GM12892 (cell line): Measurements from ENCODE around the gene PVR.
"Not testable (repeated sequence)": the region's sequence is repeated elsewhere in the genome, so short reads cannot be mapped to it uniquely, and the experiment has no call there.

ENCODE experiments used
- DNase-seq: peaks from one replicate; pipeline ENCODE4 v3.0.0; 2011; ENCODE audit not compliant: insufficient read length
- FAIRE-seq: peaks from 2 replicates; lab custom pipeline; 2011; peaks lifted over from hg19 to GRCh38; lab: Jason Lieb, UNC
- POLR2A ChIP-seq: IDR thresholded peaks from 2 replicates; pipeline ENCODE4 v1.6.1; 2011; ENCODE audit warnings: low read depth, low read length, control low read depth
- POLR2AphosphoS5 ChIP-seq: IDR thresholded peaks from 2 replicates; pipeline ENCODE4 v1.6.1; 2011; ENCODE audit warnings: low read depth, low read length, control low read depth
- TAF1 ChIP-seq: IDR thresholded peaks from 2 replicates; pipeline ENCODE4 v1.6.1; 2011; ENCODE audit warnings: low read depth, mild to moderate bottlenecking, control low read depth, low read length, borderline replicate concordance

The PVR gene

DNA sequence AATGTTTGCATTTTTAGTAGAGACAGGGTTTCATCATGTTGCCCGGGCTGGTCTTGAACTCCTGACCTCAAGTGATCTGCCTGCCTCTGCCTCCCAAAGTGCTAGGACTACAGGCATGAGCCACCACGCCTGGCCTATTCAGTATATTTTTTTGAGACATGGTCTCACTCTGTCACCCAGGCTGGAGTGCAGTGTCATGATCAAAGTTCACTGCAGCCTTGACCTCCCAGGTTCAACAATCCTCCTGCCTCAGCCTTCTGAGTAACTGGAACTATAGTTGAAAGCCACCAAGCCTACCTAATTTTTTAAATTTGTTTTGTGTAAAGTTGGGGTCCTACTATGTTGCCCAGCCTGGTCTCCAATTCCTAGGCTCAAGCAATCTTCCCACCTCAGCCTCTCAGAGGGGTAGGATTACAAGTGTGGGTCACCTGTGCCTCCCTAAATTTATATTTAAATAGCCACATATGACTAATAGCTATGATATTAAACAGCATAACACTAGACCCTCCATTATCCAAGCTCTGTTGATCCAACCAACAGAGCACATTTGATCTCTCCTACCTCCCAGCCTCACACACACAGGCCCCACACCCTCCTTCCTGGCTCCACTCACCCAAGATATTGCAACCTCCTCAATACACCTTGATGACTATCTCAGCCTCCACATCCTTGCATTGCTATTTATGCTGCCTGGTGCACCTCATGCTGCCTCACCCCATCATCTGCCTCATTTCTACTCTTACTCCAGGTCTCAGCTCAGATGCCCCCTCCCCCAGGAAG is 25.5 kb downstream of the PVR start:
- TF ChIP-seq POLR2AphosphoS5 (no peak), POLR2A (no peak), TAF1 (no peak)
- FAIRE-seq (no peak), DNase-seq (no peak)

DNA sequence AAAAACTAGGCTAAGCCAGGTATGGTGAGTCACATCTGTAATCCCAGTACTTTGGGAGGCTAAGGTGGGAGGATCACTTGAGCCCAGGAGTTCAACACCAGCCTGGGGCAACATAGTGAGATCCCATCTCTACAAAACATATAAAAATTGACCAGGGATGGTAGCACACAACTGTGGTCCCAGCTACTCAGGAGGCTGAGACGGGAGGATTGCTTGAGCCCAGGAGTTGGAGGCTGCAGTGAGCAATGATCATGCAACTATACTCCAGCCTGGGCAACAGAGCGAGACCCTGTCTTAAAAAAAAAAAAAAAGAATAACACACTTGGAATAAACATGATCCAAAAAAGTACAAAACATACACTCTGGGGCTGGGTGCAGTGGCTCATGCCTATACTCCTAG is 26.3 kb downstream of the PVR start:
- not testable (repeated sequence) for DNase-seq, FAIRE-seq

DNA sequence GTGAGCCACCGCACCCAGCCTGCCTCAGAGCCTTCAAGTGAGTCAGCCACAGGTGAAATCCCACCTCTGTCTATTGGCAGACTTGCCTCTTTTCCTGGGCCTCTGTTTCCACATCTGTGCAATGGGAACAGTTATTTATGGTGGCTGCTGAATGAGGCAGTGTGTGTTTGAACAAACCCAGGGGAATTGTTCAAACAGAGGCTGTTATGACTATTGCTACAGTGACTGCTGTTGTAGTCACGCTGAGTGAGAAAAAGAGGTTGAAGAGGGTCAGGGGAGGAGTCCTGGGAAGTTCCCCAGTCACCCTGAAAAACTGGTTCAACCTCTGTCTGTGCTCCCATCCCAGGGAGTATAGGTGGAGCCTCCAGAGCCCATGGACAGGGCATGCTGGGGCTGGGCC is 27.7 kb downstream of the PVR start, which contains the start of gene CEACAM19:
TSS of gene CEACAM19 (plus strand) at position 83 of the 400 bp plus-strand sequence. CDS start 450 bp downstream, outside the sequence.
- no peak for TF ChIP-seq TAF1
- no peak for FAIRE-seq
- DNase-seq, result no peak

DNA sequence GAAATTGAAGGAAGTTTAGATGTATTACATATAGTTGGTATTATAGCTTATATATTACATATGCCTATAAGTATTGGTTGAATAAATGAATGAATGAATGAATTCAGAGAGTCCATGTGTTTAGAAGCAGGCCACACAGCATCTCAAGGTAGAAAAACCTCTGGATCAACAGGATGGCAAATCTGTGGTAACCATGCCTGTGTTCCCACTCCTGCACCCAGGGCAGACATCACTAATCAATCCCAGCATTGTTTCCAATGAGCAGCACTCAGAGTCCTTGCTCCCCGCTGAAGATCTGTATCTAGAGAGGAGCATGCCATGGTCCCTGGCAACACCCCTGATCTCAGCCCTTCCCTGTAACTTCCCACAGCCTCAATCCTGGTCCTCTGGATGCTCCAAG is 28.5 kb downstream of the PVR start:
- no peak for TF ChIP-seq TAF1
- no peak for TF ChIP-seq POLR2A
- TF ChIP-seq POLR2AphosphoS5, result no peak
- DNase-seq (no peak), FAIRE-seq (no peak)

DNA sequence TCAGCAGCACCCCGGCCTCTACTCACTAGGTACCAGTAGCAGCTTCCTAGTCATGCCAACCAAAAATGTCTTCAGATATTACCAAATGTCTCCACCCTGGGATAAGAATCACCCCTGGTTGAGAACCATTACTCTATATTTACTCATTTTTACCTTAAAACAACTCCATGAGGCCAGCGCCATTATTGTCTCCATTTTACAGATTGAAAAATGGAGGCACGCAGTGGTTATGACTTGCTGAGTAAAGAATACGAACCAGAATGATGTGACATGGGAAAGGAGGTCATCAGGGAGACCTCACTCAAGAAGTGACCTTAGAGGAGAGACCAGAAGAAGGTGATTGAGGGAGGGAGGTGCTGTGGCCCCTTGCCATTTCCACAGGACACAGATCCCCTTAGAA is 29.8 kb downstream of the PVR start:
- no peak for TF ChIP-seq POLR2AphosphoS5
- TF ChIP-seq POLR2A, result no peak
- TF ChIP-seq TAF1, result no peak
- FAIRE-seq (no peak), DNase-seq (no peak)

DNA sequence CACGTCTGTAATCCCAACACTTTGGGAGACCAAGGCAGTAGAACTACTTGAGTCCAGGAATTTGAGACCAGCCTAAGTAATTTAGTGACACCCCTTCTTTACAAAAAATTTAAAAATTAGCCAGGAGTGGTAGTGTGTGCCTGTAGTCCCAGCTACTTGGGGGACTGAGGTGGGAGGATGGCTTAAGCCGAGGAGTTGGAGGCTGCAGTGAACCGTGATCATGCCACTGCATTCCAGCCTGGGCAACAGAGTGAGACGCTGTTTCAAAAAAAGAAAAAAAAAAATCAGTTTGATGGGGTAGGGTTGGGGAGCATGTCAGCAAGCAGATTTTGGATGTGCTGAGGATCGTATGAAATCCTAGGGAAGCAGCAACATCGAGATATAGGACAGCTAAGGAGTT is 31.8 kb downstream of the PVR start:
- TF ChIP-seq TAF1 (no peak), POLR2AphosphoS5 (no peak)
- FAIRE-seq (no peak), DNase-seq (no peak)

DNA sequence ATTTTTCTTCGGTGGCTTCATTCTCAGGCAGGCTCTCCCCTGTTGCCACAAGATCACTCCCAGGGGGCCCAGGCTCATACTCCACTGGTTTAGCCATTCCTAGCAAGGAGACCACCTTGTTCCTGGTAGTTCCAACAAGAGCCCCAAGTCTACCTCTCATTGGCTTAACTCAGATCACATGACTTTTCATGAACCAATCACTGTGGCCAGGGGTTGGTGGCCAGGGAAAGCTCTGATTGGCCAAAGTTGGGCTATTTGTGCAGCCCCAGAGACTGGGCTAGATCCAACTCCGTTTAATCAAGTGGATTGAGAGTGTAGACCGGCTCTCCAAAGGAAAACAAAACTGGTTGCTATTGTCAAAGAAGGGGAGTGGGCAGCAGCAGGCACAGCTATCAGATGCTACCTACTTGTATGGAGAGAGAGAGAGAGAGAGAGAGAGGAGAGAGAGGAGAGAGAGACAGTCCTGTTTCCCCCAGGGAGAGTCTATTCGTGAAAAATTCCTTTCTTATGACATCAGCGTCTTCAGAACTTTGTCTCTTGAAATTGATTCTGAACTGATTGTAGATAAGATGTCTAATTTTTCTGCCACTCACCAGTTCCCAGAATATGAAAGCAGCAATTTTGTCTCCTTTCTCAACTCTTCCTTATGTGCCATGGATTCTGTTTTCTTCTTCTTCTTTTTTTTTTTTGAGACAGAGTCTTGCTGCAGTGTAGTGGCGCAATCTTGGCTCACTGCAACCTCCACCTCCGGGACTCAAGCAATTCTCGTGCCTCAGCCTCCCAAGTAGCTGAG is 33.5 kb downstream of the PVR start:
- DNase-seq (no peak), FAIRE-seq (no peak)
- TF ChIP-seq POLR2AphosphoS5 (no peak), TAF1 (no peak), POLR2A (no peak)

DNA sequence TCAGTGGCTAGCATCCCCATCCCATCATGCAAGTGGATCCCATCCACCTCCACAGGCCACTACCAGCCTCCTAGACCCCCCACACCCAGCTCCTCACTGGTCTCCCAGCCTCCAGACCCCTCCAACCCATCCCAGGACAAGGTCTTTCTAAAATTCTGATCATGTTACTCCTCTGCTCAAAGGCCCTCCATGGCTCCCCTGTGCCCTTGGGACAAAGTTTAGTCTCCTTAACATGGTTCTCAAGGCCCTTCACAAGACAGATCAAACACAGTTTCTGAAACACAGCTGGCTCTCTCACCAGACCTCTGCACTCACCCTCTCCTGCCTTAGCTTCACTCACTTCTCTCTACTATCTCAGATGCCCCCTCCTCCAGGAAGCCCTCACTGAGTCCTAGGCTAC is 36.8 kb downstream of the PVR start:
- no peak for TF ChIP-seq TAF1
- TF ChIP-seq POLR2A, result no peak
- TF ChIP-seq POLR2AphosphoS5, result no peak
- FAIRE-seq, result no peak
- DNase-seq, result no peak

DNA sequence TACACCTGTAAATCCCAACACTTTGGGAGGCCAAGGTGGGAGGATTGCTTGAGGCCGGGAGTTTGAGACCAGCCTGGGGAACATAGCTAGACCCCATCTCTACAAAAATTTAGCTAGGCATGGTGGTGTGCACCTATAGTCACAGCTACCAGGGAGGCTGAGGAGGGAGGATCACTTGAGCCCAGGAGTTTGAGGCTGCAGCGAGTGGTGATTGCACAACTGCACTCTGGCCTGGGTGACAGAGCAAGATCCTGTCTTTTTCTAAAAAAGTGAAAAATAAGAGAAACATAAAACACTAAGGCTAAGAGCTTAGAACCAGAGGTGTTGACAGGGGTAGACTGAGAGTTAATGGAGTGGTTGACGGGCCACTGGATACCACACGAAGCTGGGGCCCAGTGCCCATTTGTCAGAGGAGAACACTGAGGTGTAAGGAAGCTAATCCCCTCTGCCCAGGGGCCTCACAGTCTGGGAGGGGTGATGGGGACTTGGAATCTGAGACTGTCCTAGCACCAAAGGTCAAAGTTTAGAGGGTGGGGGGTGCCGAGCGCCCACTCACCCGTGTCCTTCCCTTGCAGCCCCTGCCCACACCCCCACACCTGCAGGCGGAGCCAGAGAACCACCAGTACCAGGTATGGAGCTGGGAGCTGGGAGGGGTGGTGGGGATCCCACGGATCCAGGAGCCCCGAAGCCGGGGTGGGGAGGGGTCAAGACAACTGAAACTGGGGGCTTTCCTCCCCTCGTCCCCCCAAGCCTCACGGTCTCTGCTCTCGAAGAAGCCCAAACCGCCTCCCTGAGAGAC is 38.5 kb downstream of the PVR start:
- FAIRE-seq (no peak), DNase-seq (no peak)
- TF ChIP-seq POLR2A, result no peak
- no peak for TF ChIP-seq POLR2AphosphoS5
- no peak for TF ChIP-seq TAF1

DNA sequence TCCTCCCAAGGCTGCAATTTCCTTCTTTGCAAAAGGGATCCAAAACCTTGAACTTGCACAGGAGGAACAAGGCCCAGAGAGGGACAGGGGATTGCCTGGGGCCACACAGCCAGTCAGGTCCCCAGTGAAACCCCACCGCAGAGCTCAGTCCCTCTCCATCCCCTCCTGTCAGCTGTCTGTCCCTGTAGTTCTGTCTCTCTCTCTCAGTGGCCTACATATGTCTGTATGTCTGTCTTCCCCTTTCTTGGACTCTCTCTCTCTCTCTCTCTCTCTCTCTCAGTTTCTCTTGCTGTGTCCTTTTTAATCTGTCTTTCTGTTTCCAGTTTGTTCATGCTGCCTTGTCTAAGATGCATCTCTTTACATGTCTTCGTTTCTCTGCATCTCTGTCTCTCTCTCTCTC is 39.1 kb downstream of the PVR start:
- FAIRE-seq (peak; percentile 68), DNase-seq (no peak)
- TF ChIP-seq POLR2A (no peak), TAF1 (no peak), POLR2AphosphoS5 (no peak)

DNA sequence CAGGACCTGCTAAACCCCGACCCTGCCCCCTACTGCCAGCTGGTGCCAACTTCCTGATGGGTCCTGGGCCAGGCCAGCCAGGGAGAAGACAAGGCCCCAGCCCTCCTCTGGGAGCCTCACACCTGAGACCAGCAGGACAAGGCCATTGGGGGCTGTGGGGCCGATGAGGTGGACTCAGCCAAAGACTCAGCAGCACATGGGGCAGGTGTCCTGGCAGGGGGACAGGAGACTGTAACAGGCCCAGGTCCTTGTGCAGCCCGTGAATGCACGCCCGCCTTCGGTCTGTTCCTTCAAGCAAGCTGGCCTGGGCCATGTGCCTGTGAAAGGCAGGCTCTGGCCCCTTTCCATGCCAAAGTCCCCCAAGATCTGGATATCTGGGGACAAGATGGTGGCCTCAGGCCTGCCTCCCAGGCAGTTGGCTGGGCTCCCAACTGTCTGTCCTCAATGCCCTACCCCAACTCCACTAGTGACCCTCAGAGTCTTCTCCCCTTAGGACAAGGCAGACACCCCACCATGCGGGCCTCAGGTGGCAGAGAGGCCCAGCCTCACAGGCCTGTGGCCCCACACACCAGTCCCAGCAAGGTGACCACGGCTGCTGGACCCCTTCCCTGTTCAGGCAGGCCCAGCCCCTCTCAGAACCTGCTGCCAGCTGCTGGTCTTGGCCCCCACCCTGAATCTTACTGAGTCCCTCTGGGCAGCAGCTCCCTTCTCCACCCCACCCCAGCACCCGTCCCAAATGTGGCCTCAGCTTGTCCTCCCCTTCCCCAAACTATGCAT is 39.9 kb downstream of the PVR start:
- FAIRE-seq, result no peak
- DNase-seq, result no peak
- TF ChIP-seq POLR2A, result no peak
- TF ChIP-seq TAF1, result no peak
- no peak for TF ChIP-seq POLR2AphosphoS5

DNA sequence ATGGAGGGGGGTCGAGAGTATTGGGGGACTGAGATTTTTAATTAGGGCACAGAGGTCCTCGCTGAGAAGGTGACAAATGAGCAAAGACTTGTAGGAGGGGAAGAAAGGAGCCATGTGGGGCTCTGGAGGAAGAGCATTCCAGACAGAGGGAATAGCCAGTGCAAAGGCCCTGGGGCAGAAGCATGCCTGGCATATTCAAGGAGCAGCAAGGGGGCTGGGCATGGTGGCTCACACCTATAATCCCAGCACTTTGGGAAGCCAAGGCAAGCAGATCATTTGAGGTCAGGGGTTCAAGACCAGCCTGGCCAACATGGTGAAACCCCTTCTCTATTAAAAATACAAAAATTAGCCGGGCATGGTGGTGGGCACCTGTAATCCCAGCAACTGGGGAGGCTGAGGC is 40.7 kb downstream of the PVR start:
- not testable (repeated sequence) for DNase-seq, FAIRE-seq
